Fibroblast of the conjunctiva (primary cell): Measurements from ENCODE around the gene BCAS3.
A peak's percentile ranks its signal among the peaks of the same experiment; 100 is the strongest.

Source experiments
- DNase-seq: peaks from one replicate; pipeline ENCODE4 v3.0.0-alpha.2; 2010; ENCODE audit warnings: low read depth

Gene BCAS3

DNA sequence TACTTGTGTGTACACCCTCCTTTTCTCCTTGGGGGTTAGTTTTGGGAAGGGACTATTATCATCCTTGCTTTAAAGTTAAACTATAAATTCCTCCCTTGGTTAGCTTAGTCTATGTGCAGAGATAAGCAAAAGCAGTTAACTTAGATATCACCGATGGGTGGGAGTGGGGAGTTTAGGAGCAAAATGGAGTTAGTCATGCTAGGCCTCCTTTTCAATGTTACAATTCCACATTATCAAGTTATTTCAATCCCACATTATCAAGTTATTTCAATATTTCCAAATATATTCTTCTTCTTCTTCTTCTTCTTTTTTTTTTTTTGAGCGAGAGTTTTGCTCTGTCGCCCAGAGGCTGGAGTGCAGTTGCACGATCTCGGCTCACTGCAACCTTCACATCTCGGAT lies 1.7 kb upstream of the BCAS3 start:
- DNase-seq = no peak

DNA sequence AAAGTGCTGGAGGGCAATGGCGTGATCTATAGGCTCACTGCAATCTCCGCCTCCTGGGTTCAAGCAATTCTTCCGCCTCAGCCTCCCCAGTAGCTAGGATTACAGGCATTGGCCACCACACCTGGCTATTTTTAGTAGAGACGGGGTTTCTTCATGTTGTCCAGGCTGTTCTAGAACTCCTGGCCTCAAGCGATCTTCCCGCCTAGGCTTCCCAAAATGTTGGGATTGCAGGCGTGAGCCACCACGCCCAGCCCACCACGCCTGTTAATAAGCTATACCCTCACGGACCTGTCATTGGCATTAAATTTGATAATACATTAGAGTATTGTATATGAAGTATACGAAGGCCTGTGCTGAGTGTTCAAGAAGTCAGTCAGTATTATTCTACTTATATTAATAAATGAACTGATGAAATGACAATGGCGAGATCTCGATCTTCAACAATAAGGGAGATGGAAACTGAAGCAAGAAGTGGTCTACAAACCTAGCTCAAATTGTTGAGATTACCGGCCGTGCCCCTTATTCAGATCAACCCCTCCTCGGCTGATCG lies 818 bp upstream of the BCAS3 start:
- no peak for DNase-seq

DNA sequence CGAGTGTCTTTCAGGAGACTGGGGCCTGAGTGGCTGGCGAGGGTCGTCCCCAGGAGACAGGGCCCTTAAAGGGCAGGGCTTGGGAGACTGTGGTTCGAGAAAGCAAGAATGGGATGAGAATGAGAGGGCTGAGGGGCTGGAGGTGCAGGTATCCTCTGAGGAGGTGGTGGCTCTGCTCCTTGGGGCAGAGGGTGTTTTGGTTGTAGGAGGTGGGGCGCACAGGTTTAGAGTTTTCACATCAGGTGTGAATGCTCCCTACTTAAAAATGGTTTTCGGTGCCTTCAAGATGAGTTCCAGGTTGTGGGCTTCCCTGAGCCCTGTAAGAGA lies 430 bp downstream of the BCAS3 start:
- DNase-seq = no peak

DNA sequence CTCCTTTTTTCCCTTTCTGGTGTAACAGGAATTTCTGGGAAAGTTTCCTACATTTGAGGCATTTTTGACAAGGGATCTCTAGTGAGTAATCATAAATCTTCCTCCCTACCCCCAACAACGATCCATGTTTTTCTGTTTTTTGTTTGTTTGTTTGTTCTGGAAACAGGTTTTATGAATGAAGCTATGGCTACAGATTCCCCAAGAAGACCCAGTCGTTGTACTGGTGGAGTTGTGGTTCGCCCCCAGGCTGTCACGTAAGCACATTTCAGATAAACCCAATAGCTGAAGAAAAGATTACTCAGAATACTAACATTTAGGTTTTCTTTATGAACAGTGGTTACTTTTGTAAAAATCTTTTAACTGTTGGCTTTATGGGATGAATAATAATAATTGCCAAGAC lies 1.6 kb downstream of the BCAS3 start:
- DNase-seq = no peak

DNA sequence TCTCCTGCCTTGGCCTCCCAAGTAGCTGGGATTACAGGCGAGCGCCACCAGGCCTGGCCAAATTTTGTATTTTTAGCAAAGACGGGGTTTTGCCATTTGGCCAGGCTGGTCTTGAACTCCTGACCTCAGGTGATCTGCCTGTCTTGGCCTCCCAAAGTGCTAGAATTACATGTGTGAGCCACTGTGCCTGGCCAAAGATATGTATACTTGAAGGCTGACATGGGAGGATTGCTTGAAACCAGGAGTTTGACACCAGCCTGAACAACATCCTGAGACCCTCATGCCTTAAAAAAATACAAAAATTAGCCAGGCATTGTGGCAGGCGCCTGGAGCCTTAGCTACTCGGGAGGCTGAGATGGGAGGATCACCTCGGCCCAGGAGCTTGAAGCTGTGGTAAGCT lies 3.1 kb downstream of the BCAS3 start:
- no peak for DNase-seq

DNA sequence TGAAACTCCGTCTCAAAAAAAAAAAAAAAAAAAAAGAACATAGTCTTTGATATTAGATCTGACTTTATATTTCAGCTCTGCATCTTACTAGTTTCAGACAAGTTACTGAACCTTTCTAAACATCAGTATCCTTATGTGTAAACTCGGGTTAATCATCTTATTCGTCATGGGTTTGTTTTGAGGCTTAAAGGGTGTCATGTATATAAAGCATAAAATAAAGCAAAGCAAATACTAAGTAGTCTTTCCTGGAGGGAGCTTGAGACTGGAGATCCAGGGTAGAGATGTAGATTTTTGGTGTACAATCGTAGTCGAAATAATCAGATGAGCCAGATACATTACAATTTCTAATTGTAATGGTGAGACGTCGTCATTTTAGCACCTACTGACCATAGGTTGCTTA lies 7.8 kb downstream of the BCAS3 start:
- no peak for DNase-seq

DNA sequence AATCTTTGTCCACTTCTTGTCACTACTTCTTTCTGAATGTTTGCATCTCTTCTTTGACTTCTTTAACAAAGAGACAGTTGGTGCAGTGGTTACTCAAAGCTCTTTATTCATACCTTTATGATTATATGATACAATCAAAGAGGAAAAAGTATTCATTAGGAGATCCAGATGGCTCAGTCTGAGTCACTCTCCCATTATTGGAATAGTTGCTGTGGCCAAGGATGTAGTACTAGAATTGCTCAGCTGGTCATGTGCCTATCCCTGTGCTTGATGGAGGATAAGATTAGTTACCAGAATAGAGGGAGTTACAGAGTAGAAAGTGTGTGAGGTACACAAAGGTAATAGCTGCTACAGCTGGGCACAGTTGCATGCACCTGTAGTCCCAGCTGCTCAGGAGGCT lies 18.3 kb downstream of the BCAS3 start:
- no peak for DNase-seq

DNA sequence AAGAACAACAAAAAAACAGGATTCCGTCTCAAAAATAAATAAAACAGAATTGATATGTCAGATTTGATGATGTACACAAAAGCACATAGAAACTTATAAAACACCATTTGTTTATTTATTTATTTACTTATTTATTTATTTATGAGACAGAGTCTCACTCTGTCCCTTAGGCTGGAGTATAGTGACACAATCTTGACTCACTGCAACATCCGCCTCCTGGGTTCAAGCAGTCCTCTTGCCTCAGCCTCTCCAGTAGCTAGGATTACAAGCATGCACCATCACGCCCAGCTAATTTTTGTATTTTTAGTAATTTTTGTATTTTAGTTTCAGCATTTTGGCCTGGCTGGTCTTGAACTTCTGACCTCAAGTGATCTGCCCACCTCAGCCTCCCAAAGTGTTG lies 21.4 kb downstream of the BCAS3 start:
- no peak for DNase-seq

DNA sequence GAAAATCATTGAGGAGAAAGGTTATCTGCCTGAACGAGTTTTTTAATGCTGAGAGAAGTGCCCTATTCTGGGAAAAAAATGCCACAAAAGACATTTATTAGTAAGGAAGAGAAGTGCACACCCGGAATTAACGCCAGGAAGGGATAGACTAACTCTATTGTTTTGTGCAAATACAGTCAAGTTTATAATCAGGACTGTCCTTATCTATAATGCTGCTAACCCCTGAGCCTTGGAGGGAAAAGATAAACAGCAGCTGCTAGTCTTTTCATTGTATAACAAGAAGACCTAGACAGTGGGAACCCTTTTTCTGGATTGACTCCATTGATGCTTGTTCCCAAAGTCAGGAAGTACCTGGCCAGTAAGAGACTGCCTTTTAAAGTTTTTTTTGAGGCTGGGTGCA lies 26.5 kb downstream of the BCAS3 start:
- no peak for DNase-seq

DNA sequence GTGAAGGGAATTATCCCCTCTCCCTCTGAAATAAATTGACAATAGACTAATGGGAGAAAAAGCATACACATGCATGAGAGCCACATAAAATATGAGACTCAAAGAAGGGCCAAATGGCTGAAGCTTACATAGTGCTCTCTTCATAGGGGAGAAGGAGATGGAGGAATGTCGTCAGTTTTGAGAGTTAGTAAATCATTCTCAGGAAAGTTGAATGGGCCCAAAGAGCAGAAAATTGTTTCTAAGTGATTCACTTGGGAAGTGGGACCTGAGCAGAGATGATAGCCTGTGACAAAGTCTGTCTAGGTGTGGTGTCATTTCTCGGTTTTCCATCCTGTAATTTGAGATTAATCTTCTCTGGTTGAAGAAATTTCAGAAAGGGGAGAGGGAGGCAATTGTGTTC lies 35.0 kb downstream of the BCAS3 start:
- DNase-seq = no peak

DNA sequence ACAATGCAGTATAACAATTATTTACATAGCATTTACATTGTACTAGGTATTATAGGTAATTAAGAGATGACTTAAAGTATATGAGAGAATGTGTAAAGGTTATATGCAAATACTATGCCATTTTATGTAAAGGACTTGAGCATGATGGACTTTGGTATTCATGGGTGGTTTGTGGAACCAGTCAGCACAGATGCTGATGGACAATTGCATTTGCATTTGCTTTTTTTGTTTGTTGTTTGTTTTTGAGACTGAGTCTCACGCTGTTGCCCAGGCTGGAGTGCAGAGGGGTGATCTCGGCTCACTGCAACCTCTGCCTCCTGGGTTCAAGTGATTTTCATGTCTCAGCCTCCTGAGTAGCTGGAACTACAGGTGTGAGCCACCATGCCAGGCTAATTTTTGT lies 36.0 kb downstream of the BCAS3 start:
- no peak for DNase-seq

DNA sequence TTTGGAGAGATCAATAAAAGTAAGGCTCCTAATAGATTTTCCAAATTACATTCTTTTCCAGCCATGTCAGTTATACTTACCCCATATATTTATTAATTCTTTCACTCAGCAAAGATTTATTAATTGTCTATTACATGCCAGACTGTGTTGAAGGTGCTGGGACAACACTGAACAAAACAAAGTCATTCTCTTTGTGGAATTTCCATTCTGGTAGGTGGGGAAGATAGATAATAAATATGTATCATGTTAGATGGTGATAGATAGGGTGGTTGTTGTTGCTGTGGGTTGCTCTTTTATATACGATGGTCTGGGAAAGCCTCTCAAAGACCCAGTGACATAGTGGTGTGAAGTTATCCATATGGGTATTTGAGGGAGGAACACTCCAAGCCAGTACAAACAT lies 39.1 kb downstream of the BCAS3 start:
- DNase-seq = no peak

DNA sequence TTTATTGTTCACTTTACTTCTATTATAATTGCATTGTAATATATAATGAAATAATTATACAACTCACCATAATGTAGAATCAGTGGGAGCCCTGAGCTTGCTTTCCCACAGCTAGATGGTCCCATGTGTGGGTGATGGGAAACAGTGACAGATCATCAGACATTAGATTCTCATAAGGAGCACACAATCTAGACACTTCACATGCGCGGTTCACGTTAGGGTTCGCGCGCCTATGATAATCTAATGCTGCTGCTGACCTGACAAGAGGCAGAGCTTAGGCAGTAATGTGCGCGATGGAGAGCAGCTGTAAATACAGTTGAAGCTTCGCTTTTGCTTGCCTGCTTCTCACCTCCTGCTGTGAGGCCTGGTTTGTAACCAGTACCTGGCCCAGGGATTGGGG lies 40.2 kb downstream of the BCAS3 start:
- no peak for DNase-seq

DNA sequence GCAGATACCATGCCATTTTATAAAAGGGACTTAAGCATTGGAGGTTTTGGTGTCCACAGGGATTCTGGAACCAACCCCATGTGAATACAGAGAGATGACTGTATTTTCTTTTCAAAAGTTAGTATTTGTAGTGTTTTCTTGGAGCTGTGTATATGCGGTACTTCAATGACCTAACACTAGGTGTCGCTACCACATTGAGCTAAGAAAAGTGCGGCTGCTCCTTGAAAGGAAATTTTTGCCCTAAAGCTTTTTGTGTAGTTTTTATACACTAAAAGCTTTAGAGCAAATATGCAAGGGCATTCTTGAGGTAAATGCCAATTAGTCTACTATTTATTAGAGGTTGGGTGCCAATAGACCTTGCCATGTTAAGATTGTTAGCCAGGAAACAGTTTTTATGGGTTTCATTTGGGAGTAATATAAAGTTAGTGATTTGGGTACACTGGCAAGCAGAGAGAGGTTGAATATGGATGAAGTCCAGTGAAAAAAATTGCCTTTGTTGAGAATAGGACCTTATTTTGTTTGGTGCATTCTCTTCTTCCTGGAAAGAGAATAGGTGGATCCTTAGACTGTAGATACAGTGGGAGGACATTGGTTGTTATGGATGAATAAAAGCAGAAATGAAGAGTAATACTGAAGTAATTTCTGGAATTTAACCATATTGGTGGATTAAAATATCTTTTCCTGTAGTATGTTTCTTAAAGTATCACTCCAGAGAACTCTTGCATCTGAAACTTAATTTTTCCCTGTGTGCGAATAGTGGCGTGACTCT lies 43.3 kb downstream of the BCAS3 start:
- DNase-seq = peak; percentile 51

DNA sequence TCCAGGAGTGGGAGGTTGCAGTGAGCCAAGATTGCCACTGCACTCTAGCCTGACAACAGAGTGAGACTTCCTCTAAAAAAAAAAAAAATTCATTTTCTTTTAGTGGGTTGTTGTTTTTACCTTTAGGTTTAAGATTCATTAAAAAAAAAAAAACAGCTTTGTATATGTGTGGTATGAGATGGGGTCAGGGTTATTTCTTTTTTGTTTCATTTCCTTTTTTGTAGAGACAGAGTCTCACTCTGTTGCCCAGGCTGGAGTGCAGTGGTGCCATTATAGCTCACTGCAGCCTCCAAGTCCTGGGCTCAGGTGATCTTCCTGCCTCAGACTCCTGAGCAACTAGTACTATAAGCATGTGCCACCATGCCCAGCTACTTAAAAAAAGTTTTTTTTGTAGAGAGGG lies 47.0 kb downstream of the BCAS3 start:
- no peak for DNase-seq

DNA sequence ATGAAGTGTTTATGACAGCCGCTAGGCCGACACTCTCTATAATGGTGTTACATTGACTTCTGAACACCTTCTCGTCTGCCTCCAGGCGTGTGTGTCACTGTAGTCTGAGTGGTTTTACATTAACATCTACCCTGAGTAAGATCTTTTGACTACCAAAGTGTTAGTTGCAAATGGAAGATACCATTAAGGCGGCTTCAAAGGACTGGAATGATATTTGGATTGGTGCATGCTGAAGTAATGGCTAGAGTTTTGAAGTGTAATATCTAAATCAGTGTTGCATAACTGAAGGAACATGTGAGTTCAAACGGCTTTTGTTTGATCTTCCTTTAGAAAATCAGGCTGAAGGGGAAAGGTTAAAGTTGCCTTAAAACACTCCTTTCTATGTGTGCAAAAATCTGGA lies 52.2 kb downstream of the BCAS3 start:
- no peak for DNase-seq

DNA sequence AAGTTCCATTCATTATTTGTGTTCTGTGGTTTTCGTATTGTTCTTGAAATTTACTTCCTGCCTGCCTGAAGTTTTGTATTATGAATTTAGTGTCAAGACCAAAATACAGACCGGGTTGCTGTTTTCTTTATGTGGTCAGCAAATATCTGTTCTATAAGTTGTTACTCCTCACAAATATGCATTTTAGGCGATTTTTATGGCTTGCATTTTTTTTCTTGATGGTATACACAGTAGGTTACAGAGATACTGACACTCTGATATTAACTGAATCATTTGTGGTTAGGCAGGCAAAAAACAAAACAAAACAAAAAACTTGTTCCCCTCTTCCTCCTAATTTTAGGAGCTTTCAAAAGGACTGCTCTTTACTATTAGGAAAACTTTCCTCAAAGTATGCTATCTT lies 52.6 kb downstream of the BCAS3 start:
- no peak for DNase-seq

DNA sequence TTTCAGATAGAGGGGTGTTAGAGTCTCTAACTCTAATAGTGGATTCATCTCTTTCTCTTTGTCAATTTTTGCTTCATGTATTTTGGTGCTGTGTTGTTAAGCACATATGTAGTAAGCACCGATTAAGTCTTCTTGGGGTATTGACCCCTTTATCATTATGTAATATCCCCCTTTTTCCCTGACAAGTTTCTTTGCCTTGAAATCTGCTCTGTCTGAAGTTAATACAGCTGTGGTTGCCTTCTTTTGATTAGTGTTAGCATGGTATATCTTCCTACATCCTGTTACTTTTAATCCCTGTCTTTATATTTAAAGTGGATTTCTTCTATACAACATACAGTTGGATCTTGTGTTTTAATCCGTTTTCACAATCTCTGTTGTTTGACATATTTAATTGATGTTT lies 60.6 kb downstream of the BCAS3 start:
- no peak for DNase-seq

DNA sequence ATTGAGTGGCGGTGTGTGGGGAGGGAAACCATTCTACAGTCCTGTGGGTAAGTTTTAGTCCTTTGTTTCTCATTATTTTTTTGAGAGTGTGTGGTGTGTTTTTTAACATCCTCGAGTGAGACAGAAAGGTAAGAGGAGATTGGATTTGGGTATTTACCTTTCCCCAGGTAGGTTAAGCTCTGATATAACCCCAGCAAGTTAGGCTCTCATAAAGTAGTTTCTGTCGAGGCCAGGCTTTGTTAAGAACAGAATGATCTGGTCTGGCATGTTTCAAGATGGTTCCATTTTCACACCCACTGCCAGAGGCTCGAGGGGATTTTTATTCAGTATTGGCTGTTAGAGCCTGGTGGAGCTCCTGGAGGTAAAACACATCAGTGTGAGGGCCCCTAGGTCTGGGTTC lies 62.9 kb downstream of the BCAS3 start:
- DNase-seq = no peak

DNA sequence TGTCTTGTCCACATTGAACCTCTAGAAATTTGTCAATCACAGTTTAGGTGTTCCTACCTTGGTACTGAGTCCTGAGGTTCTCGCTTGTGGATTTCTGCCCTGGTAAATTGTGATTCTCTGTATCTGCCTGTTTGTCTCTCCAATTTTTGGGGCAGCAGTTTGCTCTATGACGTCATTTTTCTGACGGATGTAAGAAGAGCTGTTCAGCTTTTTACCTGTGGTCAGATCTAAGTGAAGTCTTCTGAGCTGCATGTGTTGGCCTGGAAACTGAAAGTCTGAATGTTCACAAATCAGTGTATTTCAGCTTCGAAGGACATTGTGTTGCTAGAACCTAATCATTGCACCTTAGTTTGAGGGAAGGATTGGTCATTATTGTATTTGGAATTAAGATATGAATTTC lies 63.4 kb downstream of the BCAS3 start:
- no peak for DNase-seq

DNA sequence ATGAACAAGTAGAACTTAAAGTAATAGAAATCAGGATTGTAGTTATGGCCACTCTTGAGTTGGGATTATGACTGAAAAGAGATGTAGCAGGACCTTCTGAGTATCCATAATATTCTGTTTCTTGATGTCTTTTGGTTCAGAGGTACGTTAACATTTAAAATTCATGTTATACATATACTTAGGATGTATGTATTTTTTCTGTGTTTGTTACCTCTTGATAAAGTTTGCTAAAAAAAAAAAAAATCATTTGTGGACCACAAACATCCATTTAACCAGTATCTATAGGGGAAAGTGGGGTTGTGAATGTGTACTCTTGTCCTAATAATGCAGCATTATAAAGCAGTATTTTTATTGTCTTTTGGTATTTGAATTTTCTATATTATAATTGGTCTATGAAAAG lies 65.6 kb downstream of the BCAS3 start:
- no peak for DNase-seq

DNA sequence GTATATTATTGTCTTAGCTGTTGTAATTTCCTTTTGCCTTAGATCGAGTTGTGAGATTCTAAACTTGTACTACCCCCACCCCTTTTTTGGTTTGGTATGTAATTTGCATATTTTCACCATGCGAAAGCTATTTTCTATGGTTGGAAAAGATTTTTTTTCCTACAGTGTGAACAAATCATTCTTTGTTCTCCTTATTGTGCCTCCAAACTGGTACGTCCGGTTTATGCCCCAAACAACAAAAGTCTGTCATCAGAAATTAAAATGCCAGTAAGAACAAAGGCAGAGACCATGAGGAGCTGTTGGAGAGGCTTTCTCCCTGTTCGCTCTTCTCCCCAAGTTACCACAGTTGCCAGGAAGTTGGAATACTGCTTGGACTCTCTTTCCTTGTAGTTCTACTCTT lies 66.1 kb downstream of the BCAS3 start:
- DNase-seq = no peak

DNA sequence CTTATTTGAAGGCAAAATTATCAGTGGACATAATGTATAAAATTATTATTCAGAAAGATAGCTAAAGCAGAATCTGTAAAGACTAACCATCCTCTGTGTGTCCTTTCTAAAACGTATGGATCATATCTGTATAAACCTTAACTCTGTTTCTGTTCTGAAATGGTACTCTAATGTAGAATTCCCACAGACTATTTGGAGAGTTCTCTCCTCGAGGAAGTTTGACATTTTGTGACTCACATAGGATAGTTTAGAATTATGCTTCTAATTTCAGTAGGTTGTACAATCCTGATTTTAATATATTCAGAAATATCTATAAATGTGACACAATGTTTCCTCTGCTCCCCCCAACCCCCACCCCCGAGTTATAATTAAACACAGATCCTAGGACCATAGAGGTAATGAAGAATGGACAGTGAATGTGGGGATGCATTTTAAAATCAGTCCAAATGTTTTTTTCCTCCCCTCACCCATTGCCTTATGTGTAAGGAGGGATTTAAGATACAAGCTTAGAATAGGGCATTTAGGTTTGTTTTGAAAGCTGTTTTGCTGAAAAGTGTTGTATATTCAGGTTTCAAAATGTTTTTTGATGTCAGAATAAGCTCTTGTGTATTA lies 66.8 kb downstream of the BCAS3 start:
- DNase-seq = no peak

DNA sequence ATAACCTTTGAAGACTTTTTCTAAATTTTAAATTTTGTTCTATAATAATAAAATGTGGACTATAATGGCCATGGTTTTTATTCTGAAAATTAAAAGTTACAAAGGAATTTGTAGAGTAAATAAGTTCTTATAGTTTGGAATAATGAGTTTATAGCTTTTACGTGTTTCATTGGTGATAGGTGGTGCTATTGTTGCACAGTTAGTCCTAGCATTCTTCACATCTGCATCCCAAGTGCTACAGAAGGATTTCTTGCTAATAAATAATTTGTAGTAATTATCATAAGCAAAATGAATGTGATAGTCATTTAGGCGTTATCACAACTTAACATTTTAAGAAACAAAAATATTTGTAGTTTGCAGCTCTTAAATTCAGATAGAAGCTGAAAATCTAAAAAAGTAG lies 67.9 kb downstream of the BCAS3 start:
- no peak for DNase-seq
